CD4-positive, alpha-beta T cell treated with Interferon gamma for 1 hour (primary cell): ENCODE measurements around the gene MT1M.
A peak's percentile ranks its signal among the peaks of the same experiment; 100 is the strongest.
"Not testable (repeated sequence)": the region's sequence is repeated elsewhere in the genome, so short reads cannot be mapped to it uniquely, and the experiment has no call there.

Experiments used
- DNase-seq: peaks from one replicate; pipeline ENCODE4 v3.0.0-alpha.2; 2020

Gene MT1M

DNA sequence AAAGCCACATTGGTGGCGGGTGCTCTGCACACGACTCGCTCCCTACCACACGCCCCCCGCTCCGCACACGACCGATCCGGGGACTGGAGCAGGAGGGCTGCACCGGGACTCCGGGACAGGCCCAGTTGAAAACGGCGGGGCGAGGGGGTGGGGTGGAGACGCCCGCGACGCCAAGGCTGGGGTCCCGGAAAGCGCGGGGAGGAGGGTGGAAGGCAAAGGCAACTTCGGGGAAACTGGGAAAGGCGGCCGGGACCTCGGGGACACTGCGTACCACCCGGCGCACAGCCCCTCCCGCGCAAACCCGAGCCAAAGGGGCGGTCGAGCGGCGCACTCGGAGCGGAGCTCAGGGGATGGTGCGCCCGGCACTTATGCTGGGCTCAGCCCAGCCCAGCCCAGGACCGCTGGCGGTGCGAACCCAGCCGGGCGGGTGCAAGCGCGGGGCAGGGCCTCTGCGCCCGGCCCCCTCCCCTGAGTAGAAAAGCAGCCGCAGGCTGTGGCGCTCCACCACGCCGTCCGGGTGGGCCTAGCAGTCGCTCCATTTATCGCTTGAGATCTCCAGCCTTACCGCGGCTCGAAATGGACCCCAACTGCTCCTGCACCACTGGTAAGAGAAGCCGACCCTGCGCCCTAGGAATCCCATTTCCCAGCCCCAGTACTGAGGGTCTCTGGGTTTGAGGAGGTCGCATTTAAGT lies at the start of gene MT1M:
MT1M (plus strand) TSS at position 504 of the 692 bp plus-strand sequence; CDS start at position 577, 73 bp downstream.
- no peak for DNase-seq

DNA sequence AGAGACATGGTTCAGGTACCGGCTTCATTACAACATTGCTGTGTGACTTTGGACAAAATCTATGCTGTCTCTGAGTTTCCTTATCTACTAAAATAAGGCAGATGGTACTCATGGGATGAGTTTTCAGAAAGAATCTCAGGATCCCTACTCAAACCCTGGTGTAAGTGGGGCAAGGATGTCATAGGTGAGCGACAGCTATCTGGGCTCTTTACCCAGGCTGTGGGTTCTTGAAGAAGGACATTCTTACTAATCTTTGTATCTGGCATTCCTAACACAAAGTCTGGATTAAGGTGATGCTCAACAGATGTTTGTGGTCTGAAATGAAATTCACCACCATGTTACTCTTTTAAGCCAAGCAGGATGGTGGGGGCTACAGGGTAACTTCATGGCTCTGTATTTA lies 49.5 kb upstream of the MT1M start:
- DNase-seq, result not testable (repeated sequence)

GRCh38 chr16:56583351-56584168 lies 48.9 kb upstream of the MT1M start:
- DNase-seq, result no peak

DNA sequence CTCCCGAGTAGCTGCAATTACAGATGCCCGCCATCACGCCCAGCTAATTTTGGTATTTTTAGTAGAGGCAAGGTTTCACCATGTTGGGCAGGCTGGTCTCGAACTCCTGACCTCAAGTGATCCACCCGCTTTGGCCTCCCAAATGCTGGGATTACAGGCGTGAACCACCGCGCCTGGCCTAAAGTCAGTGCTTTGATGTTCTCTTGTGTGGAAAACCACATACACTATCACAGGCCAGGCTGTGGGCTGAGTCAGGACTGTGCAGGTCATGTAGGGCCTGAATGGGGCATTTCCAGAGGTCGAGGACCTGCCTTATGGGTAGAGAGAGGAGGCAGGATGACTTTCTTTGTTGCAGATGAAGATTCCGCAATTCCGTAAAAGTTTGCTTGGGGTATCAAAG lies 48.2 kb upstream of the MT1M start:
- DNase-seq, result no peak

DNA sequence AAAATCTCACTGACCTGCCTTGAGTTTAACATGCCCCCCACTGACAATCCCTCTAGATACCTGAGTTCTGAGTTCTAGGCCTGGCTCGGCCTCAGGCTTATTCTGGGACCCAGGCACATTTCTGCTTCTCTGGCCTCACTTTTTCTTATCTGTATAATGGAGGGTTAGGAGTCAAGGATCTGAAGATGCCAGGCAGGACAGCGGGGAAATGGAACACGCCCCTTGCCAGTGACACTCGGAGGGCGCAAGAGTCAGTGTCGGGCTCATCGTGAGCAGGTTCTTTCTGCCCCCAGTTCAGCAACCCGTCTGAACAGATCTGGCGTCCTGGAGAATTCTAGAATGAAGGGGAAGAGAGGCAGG lies 43.7 kb upstream of the MT1M start:
- DNase-seq, result no peak

GRCh38 chr16:56589141-56590039 lies 43.1 kb upstream of the MT1M start, which contains the start of gene MT3:
MT3 (plus strand) TSS chr16:56589528; CDS start chr16:56589591, 63 bp downstream.
- DNase-seq, result no peak

- no peak for DNase-seq
Observed at GRCh38 chr16:56591377-56592060, 40.9 kb upstream of the MT1M start.

- no peak for DNase-seq
Observed at GRCh38 chr16:56593573-56594291, 38.7 kb upstream of the MT1M start.

DNA sequence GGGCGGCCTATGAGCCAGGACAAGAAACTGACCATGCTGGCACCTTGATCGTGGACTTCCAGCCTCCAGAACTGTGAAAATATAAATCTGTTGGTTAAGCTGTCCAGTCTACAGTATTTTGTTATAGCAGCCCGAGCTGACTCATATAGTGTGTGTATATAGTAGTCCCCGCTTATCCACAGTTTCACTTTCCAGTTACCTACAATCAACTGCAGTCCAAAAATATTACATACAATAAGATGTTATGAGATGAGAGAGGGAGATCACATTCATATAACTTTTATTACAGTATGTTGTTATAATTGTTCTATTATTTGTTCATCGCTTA lies 38.2 kb upstream of the MT1M start:
- no peak for DNase-seq

GRCh38 chr16:56600398-56600999 lies 32.0 kb upstream of the MT1M start:
- DNase-seq, result no peak

DNA sequence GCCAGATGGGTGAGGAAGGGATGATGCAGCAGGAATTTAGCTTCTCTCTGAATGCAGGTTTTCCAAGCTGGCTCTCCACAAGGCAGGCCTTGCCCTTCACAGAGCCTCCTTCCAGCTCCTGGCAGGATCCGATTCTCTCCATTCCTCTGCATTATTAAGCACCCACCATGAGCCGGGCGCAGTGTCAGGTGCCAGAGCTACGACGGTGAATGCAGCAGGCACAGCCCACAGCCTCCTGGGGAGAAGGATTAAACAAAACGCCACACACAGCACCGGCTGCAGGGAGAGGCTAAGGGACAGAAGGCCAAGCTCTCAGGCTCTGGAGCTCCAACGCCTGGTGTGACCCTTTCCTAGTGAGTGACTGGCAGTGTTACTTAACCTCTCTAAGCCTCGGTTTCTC lies 31.1 kb upstream of the MT1M start:
- DNase-seq, result no peak

- DNase-seq, result peak; percentile 18
Observed at GRCh38 chr16:56603589-56603988, 28.9 kb upstream of the MT1M start.

- no peak for DNase-seq
Observed at GRCh38 chr16:56604966-56605365, 27.5 kb upstream of the MT1M start.

DNA sequence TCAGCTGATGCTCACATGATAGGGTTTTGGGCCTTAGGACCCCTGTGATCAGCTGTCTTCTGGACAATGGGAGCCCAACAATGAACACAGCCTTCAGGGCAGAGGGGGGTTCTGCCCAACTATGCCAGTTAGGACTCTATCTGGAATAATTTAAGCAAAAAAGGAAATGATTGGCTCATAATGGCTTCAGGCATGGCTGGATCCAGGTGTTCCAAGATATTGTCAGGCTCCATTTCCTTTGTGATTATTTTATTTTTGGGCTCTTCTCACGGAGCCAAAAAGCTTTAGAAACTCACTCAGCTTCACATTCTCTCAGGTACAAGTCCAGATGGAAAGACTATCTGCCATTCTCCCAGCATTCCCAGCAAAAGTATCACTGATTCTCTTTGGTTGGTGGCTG lies 27.0 kb upstream of the MT1M start:
- no peak for DNase-seq

GRCh38 chr16:56606071-56606475 lies 26.4 kb upstream of the MT1M start:
- no peak for DNase-seq

DNA sequence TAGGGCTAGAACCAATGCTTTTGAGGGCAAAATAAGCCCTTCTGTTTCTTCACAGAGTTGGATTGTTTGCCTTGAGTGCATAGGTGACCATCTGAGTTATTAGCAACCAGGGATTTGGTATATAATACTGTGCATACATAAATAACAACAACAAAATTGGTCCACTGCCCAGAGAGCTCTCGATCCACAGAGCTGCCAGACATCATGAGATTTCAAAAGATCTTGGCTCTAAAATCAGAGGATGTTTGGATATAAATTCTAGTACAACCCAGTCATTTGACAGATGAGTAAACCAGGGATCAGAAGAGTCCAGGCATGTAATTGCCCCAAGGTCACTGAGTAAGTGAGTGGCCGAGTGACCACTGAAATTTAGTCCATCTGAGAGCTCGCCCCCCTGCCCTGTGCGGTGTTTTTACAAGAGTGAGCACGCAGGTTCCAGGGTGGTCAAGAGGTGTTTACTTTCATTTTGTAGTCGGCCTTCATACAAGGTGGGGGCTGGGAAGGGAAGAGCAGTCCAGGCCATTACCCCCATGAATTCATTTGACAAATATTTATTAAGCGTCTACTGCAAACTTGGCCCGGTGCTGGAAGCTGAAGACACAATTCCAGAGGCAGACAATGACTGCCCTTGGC lies 25.9 kb upstream of the MT1M start:
- DNase-seq, result no peak

- DNase-seq, result no peak
Observed at GRCh38 chr16:56607109-56607618, 25.3 kb upstream of the MT1M start.

DNA sequence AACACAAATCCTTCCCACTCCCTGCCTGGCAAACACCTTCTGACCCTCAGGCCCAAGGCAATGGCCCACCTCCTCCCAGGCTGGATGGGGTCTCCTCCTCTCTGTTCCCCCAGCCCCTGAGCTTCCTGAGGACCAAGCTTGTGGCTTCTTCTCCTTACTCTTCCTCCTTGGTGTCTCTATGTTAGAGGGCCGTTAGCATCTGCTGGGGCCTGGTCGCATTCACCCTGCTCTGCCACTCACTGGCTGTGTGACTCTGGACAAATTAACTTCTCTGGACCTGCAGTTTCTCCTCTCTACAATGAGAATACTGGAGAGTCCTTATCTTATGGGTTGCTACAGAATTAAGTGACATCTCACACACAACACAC lies 24.8 kb upstream of the MT1M start:
- DNase-seq, result no peak

- DNase-seq, result peak; percentile 84
Observed at GRCh38 chr16:56608043-56608875, 24.2 kb upstream of the MT1M start, which contains the start of gene MT2A. MT2A (plus strand) TSS chr16:56608584; CDS start chr16:56608656, 72 bp downstream.

DNA sequence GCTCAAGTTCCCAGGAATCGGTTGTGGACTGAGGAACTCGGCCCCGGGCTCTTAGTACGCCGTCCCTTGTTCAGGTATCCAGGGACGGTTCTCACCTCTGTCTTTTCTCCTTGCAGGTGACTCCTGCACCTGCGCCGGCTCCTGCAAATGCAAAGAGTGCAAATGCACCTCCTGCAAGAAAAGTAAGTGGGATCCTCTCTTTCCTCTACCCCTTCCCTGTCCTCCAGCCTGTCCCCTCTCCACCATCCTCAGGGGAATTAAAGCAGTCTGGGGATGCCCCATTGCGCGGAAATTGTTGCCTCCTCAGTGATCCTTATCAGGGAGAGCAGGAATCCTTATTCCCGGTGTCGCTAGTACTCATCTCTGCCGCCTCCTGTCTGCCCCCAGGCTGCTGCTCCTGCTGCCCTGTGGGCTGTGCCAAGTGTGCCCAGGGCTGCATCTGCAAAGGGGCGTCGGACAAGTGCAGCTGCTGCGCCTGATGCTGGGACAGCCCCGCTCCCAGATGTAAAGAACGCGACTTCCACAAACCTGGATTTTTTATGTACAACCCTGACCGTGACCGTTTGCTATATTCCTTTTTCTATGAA lies 23.5 kb upstream of the MT1M start:
- DNase-seq, result no peak
